ENCODE results near the gene FANCM. TPM values are rescaled to one million over a fixed set of nuclear protein-coding genes. Genes with fewer than 3 reads are reported as not detected.
"Not testable (repeated sequence)": the region's sequence is repeated elsewhere in the genome, so short reads cannot be mapped to it uniquely, and the experiment has no call there.

FANCM gene
- total RNA-seq, 1 experiment from 2014 or later, result 6.6 TPM

- no peaks in the 10 kb centered on the region for H3K36me3 Mint-ChIP-seq (ENCODE audit: insufficient read depth, unreplicated experiment)
- DNase-seq (ENCODE audit: unreplicated experiment), result peak; percentile 37
- ChIA-PET POLR2A (interaction anchor here (0.6 to 8.9 kb wide), 8 partner anchors 13 to 404 kb away, joined by 3 to 165 read pairs (median 3); partner anchors contain the start of gene MIS18BP1), CTCF (interaction anchor here (0.6 to 3.8 kb wide), 3 partner anchors 108 to 130 kb away, joined by 3 to 14 read pairs (median 5); no protein-coding TSS in a partner anchor)
- H3K9me3 Mint-ChIP-seq (ENCODE audit: unreplicated experiment), result no peaks in the 10 kb centered on the region
- no peak overlapping the region for H3K27ac Mint-ChIP-seq (ENCODE audit: low read depth, unreplicated experiment)
- intact Hi-C loops (cut with micrococcal nuclease), result no loop called here
- no peak overlapping the region for H3K4me3 Mint-ChIP-seq (ENCODE audit: unreplicated experiment)
- H3K27me3 Mint-ChIP-seq (ENCODE audit: insufficient read depth, unreplicated experiment), result no peaks in the 10 kb centered on the region
- TF ChIP-seq CTCF (IDR thresholded peaks at IDR 0.05; ENCODE audit: unreplicated experiment), result no peak
- no TSS peak for BruUV-seq (replicated peaks)
- peaks cover 24% of the 10 kb centered on the region for H3K4me1 Mint-ChIP-seq (ENCODE audit: insufficient read depth, unreplicated experiment)
Observed at GRCh38 chr14:45140661-45141187, 5.0 kb downstream of the FANCM start.

DNA sequence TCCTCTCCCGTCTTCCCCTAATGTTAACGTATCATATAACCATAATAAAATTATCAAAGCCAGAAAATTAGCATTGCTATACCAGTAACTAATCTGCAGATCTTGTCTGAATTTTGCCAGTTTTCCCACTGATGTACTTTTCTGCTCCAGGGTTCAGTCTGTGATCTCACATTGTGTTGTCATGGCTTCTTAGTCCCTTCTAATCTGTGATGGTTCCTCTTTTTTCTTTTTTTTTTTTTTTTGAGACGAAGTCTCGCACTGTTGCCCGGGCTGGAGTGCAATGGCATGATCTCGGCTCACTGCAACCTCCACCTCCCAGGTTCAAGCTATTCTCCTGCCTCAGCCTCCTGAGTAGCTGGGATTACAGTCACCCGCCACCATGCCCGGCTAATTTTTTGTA is 6.4 kb downstream of the FANCM start:
- intact Hi-C loops (cut with micrococcal nuclease); POLR2A ChIA-PET; H3K27me3 Mint-ChIP-seq (ENCODE audit: insufficient read depth, unreplicated experiment); H3K36me3 Mint-ChIP-seq (ENCODE audit: insufficient read depth, unreplicated experiment); BruUV-seq (replicated peaks); DNase-seq (ENCODE audit: unreplicated experiment); H3K4me3 Mint-ChIP-seq (ENCODE audit: unreplicated experiment); H3K27ac Mint-ChIP-seq (ENCODE audit: low read depth, unreplicated experiment); H3K9me3 Mint-ChIP-seq (ENCODE audit: unreplicated experiment): not testable (repeated sequence)
- CTCF ChIA-PET, result interaction anchor here (0.7 kb wide), 1 partner anchor 150 kb away, joined by 3 read pairs; no protein-coding TSS in a partner anchor
- peaks cover 22% of the 10 kb centered on the region for H3K4me1 Mint-ChIP-seq (ENCODE audit: insufficient read depth, unreplicated experiment)

GRCh38 chr14:45144658-45145057 is 8.9 kb downstream of the FANCM start:
- peak overlapping the region; percentile 28 for H3K27ac Mint-ChIP-seq (ENCODE audit: low read depth, unreplicated experiment)
- no peak overlapping the region for H3K4me3 Mint-ChIP-seq (ENCODE audit: unreplicated experiment)
- POLR2A ChIA-PET, result interaction anchor here (0.6 to 1.3 kb wide), 5 partner anchors 9 to 113 kb away, joined by 3 to 8 read pairs (median 4); partner anchors contain the start of genes FANCM and FKBP3
- CTCF ChIA-PET, result interaction anchor here (0.9 kb wide), 1 partner anchor 124 kb away, joined by 6 read pairs; no protein-coding TSS in a partner anchor
- peaks cover 6% of the 10 kb centered on the region for H3K4me1 Mint-ChIP-seq (ENCODE audit: insufficient read depth, unreplicated experiment)
- TF ChIP-seq CTCF (IDR thresholded peaks at IDR 0.05; ENCODE audit: unreplicated experiment), result no peak
- DNase-seq (ENCODE audit: unreplicated experiment), result no peak
- no peaks in the 10 kb centered on the region for H3K27me3 Mint-ChIP-seq (ENCODE audit: insufficient read depth, unreplicated experiment)
- intact Hi-C loops (cut with micrococcal nuclease), result no loop called here
- H3K9me3 Mint-ChIP-seq (ENCODE audit: unreplicated experiment), result no peaks in the 10 kb centered on the region
- no TSS peak for BruUV-seq (replicated peaks)
- H3K36me3 Mint-ChIP-seq (ENCODE audit: insufficient read depth, unreplicated experiment), result no peaks in the 10 kb centered on the region

DNA sequence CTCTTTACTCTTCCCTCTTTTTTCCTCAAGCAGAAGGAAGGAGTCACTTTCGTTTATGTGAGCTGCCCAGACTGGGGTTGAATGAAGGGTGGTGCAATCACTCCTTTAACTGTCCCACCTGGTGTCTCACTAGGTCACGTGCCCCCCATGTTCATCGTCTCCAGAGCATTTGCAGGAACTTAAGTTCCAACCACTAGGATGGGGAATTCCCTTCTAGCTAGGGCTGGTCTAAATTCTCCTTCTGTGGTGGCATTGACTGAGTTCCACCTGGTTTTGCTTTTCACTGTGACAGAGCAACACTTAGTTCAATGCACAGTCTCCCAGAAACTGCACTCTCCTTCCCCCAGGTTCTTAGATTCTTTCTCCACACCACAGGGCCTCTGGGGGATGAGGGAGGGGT is 9.5 kb downstream of the FANCM start:
- ChIA-PET CTCF (interaction anchor here (0.6 to 0.9 kb wide), 2 partner anchors 123 to 232 kb away, joined by 3 to 6 read pairs; no protein-coding TSS in a partner anchor), POLR2A (interaction anchor here (0.6 to 1.4 kb wide), 4 partner anchors 10 to 1377 kb away, joined by 3 to 4 read pairs (median 4); partner anchors contain the start of gene FANCM)
- DNase-seq (ENCODE audit: unreplicated experiment), result no peak
- Mint-ChIP-seq H3K4me3 (ENCODE audit: unreplicated experiment) (no peak overlapping the region), H3K9me3 (ENCODE audit: unreplicated experiment) (no peaks in the 10 kb centered on the region), H3K4me1 (ENCODE audit: insufficient read depth, unreplicated experiment) (peaks cover 6% of the 10 kb centered on the region), H3K27ac (ENCODE audit: low read depth, unreplicated experiment) (no peak overlapping the region), H3K36me3 (ENCODE audit: insufficient read depth, unreplicated experiment) (no peaks in the 10 kb centered on the region), H3K27me3 (ENCODE audit: insufficient read depth, unreplicated experiment) (no peaks in the 10 kb centered on the region)
- BruUV-seq (replicated peaks), result no TSS peak
- intact Hi-C loops (cut with micrococcal nuclease), result no loop called here
- TF ChIP-seq CTCF (IDR thresholded peaks at IDR 0.05; ENCODE audit: unreplicated experiment), result no peak

Data from MCF 10A (cell line).